H54 (cell line): ENCODE measurements around the gene PAFAH2.
"Not testable (repeated sequence)": the region's sequence is repeated elsewhere in the genome, so short reads cannot be mapped to it uniquely, and the experiment has no call there.

Experiments used
- DNase-seq: peaks from one replicate; pipeline ENCODE4 v3.0.0; 2011; ENCODE audit warnings: low spot score, mixed read lengths; ENCODE audit not compliant: insufficient read length
- FAIRE-seq: peaks from 3 replicates; lab custom pipeline; 2011; peaks lifted over from hg19 to GRCh38; lab: Jason Lieb, UNC
- POLR2A ChIP-seq: IDR thresholded peaks from 2 replicates; pipeline ENCODE4 v1.6.1; 2011; ENCODE audit warnings: low read depth, mild to moderate bottlenecking, low read length

PAFAH2 gene

DNA sequence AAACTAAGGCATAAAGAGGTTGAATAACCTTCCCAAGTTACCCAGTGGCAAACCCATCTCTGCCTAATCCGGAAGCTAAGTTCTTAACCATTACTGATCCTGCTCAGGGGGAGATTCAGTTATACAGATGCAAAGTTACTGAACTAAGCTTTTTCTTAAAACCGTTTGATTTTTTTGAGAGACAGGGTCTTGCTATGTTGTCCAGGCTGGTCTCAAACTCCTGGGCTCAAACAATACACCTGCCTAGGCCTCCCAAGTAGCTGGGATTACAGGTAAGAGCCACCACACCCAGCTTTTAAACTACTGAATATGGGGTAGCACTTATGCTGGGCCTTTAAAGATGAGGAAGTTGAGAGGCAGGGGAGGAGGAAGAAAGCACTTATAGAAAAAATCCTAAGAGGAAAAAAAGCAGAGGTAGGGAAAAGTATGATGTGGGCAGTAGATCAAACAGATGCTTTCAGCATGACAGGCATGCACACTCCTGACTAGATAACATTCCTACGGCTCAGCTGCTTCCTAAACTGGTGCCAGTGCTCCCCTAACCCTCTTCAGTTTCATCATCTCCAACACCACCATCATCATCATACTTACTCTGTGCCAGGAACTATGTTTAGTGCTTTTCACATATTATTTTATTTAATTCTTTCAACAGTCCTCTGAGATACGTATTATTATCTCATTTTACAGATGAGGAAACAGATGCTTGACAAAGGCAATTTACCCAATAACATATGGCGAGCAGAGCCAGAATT is 5.8 kb downstream of the PAFAH2 start:
- no peak for DNase-seq
- no peak for TF ChIP-seq POLR2A
- no peak for FAIRE-seq

GRCh38 chr1:25990702-25991395 is 7.0 kb downstream of the PAFAH2 start:
- no peak for DNase-seq
- TF ChIP-seq POLR2A = no peak
- FAIRE-seq = no peak

DNA sequence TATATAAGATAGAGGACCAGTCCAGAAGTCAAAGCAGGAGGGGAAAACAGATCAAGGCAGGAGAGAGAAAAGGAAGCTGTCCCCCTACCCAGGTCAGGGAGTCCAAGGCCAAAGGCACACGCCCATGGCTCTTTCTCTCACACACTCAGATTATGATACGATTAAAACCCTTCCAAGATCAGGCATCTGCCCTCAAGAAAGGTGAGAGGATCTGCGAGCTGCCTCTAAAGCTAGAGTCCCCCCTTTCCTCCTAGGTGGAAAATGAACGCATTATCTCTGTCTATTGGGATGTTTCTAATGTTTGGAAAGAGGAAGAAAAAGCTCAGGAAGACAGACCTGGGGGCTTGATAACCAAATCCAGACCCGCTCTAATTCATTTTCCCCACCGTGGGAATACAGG is 7.6 kb downstream of the PAFAH2 start:
- DNase-seq = no peak
- no peak for TF ChIP-seq POLR2A
- FAIRE-seq = no peak

GRCh38 chr1:25989440-25990234 is 8.2 kb downstream of the PAFAH2 start:
- FAIRE-seq (no peak), DNase-seq (no peak)
- TF ChIP-seq POLR2A = no peak

GRCh38 chr1:25987951-25988350 is 9.9 kb downstream of the PAFAH2 start:
- DNase-seq (no peak), FAIRE-seq (no peak)
- TF ChIP-seq POLR2A = no peak

- not testable (repeated sequence) for DNase-seq, FAIRE-seq
Observed at GRCh38 chr1:25986773-25987172, 11.1 kb downstream of the PAFAH2 start.

DNA sequence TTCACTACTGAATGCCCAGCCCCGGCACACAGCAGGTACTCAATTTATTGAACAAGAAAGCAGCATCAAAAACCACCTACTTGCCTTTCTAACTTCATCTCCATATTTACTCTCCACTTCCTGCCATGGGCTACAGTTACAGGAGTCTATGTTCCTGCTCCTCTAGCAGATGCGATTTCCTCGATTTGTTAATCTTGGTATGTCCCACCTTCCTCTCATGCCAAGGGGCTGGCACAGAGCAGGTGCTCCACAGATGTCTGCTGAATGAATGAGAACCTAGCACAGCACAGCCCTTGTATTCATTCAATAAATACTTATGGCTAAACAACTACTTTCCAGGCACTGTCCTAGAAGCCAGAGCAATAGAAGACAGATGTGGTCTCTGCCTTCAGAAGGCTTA is 12.2 kb downstream of the PAFAH2 start:
- no peak for TF ChIP-seq POLR2A
- no peak for DNase-seq
- FAIRE-seq = no peak

GRCh38 chr1:25985171-25985570 is 12.7 kb downstream of the PAFAH2 start:
- DNase-seq (no peak), FAIRE-seq (no peak)
- no peak for TF ChIP-seq POLR2A

DNA sequence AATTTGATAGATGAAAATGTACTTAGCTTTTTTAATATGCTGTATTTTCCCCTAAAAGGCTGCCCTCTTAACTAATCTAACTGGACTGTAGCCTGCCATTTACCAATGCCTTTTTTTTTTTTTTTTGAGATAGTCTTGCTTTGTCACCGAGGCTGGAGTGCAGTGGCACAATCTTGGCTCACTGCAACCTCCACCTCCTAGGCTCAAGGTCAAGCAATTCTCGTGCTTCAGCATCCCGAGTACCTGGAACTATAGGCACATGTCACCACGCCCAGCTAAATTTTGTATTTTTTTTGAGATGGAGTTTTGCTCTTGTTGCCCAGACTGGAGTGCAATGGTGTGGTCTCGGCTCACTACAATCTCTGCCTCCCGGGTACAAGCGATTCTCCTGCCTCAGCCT is 18.7 kb downstream of the PAFAH2 start:
- TF ChIP-seq POLR2A = no peak

GRCh38 chr1:25978403-25978802 is 19.5 kb downstream of the PAFAH2 start:
- DNase-seq (no peak), FAIRE-seq (no peak)
- TF ChIP-seq POLR2A = no peak

More for the DNA sequence above, 18.7 kb downstream of the PAFAH2 start:
- FAIRE-seq = no peak
- no peak for DNase-seq

GRCh38 chr1:25977801-25978200 is 20.1 kb downstream of the PAFAH2 start:
- DNase-seq (no peak), FAIRE-seq (no peak)
- no peak for TF ChIP-seq POLR2A

DNA sequence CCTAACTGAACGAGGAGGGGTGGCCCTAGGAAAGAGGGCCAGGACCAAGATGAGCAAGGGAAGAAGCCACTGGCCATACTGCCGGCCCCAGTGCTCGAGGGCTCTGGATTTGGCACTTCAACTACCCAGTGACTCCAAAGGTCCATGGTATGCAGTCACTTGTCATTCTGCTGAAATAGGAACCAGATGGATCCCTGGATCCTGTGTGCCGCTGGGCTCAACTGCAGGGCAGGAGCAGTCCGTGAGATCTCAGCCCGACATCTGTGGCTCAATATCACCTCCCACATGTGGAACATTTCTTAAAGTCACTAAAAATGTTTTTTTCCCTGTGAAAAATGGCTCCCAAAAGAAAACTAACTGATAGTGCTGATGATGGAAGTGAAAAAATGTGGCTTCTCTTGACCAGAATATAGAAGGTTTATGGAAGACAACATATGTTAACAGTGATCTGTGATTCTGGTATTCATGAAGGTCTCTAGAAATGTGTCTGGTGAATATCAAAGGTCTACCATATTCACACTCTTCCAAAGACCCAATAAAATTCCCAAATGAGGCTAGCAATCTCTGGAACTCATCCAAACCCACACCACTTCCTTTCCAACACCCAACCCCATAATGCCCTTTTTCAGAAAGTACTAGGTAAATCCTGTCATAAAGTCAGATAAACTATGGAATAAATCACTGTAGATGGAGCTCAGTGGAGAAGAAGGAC is 24.1 kb downstream of the PAFAH2 start:
- no peak for TF ChIP-seq POLR2A

DNA sequence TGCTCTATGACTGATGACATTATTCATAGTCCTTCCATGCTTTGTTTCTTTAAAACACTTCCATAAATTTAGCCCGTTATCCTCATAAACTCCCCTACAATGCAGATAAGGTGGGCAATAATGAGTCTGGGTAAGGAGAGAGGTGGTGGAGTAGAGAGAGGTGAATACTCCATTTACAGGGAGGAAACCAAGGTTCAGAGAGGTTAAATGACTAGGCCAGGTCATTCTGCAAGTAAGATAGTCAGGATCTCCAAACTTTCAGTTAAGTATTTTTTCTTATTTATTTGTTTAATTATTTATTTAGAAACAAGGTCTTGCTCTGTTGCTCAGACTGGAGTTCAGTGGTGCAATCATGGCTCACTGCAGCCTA is 26.1 kb downstream of the PAFAH2 start:
- DNase-seq = no peak
- no peak for TF ChIP-seq POLR2A
- no peak for FAIRE-seq

More for the DNA sequence above, 24.1 kb downstream of the PAFAH2 start:
- DNase-seq (no peak), FAIRE-seq (no peak)
